Stimulated activated CD8-positive, alpha-beta memory T cell treated with anti-CD3 and anti-CD28 coated beads, Interleukin-7, amount 100 ng/mL, for 24 hours (primary cell): ENCODE data around the gene RPS24.

Experiments used
- DNase-seq: peaks from one replicate; pipeline ENCODE4 v3.0.0-alpha.2; 2020; ENCODE audit warnings: low read depth

Gene RPS24

DNA sequence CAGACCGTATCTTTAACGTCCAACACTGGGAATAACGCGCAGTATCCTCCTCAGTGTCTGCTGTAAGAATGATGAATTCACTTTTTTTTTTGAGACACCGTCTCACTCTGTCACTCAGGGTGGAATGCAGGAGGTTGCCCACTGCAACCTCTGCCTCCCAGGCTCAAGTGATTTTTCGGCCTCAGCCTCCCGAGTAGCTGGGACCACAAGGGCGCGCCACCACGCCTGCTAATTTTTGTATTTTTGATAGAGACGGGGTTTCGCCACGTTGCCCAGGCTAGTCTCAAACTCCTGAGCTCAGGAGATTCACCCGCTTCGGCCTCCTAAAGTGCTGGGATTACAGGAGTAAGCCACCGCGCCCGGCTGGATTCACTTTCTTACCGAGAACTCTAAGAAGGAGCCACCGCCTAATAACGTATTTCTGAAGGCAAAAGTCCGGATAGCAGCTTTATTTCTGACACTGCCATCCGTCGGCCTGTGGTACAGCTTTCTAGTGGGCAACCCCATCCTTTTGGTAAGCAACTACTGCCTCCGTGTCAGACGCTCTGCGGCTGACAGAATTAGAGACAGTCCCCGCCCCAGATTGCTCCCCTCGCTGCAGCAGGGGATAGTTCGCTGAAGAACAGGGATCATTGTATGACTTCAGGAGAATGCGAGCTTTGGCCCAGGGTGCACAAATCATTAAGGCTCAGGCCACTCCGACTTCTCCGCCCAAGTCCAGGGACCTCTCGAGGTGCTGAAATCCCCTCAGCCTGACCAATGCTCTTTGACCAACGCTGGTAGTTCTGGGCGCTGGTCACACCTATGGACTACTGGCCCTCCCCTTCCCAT lies 5.0 kb upstream of the RPS24 start:
- DNase-seq: no peak

DNA sequence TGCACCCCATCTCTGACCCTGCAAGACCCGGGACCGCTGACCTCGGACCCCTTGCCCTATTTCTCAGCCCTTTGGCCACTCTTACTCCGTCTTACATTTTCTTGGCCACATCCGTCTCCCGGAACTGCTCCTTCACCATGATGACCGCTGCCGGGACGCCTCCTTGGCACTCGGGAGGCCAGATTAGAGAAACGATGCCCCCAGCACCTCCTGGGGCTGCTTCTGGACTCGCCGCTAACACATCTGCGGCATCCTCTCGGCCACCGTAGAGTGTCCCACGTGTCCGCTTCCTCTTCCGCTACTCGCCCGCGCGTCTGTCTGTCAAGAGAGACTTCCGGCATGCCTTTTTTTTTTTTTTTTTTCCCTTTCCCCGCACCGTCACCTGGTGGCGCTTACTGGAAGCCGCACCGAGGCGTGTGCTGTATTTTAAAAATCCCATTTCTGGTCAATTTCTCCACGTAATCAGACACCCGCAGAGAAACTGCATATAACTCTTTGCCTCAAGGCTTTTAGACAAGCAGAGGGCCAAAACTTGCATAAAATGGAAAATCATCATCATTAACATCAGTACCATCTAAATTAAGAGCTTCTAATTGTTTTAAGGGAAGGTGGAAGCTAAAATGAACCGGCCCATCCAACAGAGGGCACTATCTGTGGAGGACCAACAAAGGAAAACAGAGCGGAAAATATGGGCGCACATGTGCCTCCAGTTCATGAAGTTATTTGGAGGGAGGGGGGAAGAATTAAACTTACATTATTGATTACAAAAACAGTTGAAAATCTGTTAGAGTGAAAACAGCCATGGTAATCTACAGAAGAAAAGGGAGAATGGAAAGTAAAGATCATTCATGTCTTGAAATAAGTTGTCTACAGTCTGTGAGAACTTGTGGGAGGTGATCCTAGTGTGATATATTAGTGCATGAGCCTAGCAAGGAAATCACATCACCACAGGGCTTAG lies 4.1 kb upstream of the RPS24 start, which contains the start of gene POLR3A:
TSS of gene POLR3A (minus strand) at position 247 of the 958 bp plus-strand sequence. CDS start at position 139, 108 bp downstream.
- peak; percentile 82 for DNase-seq

DNA sequence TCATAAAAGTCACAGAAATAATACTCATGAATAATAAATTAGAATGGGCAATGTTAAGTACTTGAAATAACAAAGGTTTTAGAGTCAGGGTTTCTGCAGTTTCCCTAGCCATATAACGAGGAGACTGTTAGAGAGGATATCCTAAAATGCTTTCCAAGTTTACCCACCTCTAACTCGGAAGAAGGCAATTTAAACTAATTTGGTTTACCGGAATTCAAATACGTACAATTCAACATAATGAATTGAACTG lies 351 bp upstream of the RPS24 start:
- no peak for DNase-seq

DNA sequence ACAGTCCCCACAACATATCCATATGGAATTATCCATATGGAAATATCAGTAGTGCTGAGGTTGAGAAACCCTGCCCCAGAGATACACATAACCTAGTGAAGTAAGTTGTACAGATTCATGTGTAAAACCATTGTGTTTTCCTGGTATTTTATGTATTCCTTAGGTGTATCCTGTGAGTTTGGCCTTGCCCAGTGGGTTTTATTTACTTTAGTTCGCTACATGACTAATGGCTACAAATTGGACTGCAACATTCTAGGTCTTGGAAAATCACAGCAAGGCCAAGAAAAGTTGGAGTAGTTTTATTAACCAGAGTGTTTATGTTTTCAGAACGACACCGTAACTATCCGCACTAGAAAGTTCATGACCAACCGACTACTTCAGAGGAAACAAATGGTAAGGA lies 1.4 kb downstream of the RPS24 start:
- DNase-seq: no peak

DNA sequence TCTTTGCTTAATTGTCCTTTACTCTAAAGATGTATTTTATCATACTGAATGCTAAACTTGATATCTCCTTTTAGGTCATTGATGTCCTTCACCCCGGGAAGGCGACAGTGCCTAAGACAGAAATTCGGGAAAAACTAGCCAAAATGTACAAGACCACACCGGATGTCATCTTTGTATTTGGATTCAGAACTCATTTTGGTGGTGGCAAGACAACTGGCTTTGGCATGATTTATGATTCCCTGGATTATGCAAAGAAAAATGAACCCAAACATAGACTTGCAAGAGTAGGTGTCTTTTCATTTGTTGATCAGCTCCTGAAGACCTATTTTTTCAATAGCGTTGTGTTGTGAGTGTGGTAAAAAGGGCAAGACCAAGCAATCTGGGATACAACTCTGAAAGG lies 1.8 kb downstream of the RPS24 start:
- DNase-seq: no peak

DNA sequence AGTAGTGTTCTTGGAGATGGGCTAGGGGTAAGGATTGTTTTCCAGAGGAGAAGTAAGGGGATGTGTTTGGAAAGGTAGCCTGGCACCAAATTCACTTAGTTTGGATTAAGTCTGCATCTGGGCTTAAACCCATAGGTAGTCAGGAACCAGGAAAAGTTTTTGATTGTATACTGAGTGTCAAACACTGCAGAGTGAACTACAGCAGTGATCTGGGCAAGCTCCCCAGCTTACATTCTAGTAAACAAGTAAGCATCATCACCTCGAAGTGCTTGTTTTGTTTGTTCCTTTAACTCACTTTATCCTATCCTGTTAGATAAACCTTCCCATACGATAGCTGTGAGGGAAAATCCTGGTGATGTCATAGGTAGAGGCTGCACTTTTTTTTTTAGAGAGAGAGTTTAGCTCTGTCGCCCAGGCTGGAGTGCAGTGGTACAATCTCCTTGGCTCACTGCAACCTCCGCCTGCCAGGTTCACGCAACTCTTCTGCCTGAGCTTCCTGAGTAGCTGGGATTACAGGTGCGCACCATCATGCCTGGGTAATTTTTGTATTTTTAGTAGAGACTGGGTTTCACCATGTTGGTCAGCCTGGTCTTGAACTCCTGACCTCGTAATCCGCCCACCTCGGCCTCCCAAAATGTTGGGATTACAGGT lies 2.4 kb downstream of the RPS24 start:
- DNase-seq: no peak

DNA sequence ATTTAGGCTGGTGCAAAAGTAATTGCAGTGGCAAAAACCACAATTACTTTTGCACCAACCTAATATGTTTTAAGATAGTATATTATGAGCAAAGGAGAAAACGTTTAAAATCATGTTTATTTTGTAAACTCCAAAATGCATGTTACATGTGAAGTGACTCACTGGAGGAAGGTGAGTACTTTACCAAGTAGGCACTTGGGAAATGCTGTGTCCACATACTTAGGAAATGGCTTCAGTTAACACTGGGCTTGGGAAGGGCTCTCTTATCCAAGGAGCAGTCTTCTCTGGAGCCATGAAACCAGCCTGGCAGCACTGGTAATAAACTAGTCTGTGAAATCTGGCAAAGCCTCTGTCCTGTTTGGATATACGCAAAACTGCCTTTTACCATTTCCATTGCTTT lies 4.4 kb downstream of the RPS24 start:
- DNase-seq: no peak

DNA sequence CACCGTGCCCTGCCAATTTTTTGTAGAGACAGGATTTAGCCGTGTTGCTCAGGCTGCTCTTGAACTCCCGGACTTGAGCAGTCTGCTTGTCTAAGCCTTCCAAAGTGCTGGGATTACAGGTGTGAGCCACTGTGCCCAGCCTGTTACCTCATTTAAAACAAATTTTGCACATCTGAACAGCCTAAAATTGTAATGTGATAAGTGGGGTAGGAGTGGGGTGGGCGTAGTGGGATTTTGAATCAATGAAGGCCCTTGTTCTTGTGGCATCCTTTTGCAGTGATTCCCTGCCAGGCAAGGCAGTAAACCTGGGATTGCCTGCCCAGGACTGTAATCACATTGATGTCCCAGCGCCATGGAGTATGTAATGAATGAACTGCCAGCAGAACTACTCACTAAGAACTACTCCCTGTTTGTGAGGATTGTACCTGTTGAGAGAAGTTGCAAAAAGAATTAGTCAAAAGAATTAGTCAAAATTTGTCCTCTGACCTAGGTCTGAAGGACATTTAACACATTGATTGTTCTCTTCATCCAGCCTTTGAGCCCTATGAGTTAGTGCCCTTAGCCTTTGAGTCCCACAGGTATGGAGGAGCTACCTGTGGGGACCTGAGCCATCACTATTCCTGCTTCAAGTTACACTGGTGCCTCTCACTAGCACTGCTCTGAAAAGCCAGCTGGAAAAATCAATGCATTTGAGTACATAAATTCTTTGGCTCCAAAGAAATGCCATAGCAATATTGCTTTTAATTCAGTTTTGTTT lies 5.3 kb downstream of the RPS24 start:
- DNase-seq: no peak

DNA sequence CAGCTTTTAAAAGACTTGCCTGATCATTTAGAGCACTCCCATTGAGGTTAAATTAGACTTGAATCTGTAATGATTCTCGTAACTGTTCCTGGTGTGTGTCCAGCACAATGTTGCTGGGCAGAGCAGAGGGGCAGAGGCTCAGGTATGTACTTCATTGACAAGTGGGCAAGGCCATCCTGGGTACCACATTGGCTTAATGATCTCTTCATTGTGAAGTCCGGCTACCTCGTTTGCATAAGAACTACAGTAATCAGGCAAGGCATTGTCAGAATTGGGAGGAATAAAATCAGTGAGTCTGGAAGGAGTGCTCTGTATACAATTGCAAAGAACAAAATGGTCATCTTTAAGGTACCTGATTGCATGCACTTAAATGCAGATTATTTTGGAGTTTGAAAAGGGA lies 6.1 kb downstream of the RPS24 start:
- DNase-seq: no peak

DNA sequence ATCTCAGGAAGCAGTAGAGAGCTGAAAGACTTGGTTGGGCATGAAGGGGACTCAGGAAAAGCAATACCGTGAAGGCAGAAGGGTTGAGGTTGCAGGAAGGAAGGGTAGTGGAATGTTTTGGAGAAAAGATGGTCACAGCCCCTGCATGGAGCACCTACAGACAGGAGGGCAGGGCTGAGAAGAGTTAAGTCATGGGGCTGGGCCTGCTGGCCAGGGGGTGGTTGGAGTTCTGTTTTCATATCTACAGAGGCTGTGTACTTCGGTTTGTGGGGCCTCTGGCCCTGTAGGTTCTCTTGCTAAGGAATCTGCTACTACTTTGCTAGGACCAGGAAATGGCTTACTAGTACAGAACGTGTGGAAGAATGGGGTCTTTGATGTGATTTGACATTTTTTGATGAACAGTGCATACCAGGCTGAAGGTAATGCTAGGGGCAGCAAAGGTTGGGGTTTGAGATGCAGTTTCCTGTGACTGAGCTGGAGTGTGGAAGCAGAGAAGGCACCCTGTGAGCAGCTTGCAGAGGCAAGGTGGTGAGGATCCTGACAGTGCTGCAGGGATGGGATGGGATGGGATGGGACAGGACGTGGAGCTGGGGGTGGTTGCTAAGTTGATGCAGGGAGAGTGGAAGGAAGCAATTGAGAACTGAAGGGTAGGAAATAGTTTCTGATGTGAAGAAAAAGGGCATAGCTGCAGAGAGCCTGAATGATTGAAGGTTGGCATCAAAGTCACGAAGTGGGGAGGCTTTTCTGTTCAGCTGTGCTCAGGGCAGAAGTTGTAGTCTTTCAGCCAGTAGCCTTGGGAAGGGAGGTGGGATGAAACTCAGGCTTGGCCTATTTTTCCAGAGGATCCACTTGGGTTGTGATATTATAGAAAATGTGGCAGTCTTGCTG lies 7.8 kb downstream of the RPS24 start:
- no peak for DNase-seq

DNA sequence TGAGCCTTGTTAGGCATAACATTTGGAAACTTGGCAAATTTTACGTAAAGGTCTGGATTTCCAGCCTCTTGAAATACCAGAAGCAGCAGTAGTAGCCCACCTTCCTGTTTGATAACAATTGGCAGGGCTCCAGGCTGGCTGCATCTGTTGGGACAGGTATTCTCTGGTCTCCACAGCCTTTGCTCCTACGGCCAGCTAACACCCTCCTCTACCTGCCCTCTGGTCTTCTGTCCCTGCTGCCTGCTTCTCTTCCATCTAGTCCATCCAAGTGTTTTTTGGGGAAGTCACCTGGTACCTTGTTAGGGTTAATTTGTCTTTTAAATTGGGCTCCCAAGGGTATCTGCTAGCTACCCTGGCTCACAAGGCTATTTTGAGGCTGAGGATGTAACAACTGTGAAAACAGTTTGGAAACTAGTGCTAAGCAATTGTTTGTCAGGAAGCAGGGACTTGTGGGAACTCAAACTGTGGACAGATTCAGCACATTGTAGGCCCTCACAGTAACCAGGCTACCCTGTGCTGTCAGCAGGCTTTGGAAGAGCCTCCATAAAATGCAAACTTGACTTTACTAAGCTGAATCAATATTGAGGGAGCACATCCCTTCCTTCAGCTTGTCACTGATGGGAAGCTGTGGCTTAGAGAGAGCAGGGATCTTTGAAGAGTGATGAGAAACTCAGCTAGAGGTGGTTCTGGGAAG lies 8.5 kb downstream of the RPS24 start:
- no peak for DNase-seq

DNA sequence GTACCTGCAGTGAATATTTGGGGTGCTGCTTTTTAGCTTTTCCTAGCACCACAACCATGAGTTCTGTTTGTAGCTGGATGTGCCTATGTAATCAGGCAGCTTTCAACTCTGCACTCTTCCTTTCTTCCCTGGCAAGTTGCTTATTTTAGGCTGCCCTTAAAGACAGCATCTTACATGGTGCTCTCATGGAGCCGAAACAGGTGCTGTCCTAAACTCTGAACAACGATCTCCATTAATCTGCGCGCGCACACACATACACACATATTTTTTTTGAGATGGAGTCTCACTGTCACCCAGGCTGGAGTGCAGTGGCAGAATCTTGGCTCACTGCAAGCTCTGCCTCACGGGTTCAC lies 9.1 kb downstream of the RPS24 start:
- no peak for DNase-seq

DNA sequence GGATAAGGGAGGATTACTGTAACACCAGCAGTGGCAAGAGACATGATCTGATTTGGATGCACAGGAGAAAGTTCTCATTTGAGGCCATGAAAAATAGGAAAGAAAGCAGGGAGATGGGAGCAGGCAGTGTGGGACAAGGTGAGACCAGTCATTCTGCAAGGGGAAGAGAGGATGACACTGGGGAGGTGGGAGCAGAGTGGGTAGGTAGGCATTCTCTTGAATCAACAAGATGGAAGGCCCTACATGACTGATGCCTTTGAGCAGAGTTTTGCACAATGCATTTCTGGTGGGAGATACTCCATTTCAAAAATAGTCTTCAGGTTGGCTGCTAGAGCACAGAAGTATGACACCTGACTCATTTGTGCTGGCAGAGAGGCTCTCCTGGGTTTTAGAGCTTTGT lies 10.5 kb downstream of the RPS24 start:
- no peak for DNase-seq

DNA sequence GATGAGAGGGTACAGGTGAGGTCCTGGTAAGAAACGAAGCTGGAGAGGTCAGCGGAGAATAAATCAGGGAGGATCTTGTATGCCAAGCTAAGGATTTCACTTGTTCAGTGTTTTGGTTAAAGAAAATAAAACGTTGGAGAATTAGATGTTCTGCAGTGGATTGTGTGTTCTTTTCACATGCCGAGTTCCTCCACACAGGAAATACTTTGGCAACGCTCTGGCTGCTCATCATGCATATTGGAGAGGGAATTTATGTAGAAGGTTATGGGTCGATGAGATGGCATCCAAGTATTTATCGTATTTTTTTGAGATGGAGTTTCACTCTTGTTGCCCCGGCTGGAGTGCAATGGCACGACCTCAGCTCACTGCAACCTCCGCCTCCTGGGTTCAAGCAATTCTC lies 11.0 kb downstream of the RPS24 start:
- DNase-seq: no peak

DNA sequence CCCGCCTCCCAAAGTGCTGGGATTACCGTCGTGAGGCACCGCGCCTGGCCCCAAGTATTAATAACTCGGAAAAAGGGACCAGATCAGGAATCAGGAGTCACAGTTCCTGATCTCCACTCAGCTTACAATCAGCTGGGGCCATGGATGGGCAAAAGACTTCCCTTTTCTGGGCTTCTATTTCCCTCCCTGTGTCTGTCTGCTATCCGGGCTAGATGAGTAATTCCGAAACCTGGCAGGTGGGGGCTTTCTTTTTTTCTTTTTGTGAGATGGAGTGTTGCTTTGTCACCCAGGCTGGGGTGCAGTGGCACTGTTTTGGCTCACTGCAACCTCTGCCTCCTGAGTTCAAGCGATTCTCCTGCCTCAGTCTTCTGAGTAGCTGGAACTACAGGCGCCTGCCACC lies 11.6 kb downstream of the RPS24 start:
- DNase-seq: no peak

DNA sequence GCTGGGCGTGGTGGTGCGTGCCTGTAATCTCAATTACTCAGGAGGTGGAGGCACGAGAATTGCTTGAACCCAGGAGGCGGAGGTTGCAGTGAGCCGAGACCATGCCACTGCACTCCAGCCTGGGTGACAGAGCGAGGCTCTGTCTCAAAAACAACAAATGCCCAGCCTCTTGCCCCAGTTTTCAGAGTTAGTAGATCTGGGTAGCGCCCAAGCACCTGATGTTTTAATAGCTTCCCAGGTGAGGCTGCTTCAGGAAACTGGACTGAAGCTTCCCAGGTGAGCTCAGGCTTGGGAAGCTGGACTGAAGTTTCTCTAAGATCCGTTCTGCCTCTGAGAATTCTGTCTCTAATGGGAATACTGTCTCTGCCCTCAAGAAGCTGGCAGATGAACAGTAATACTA lies 12.2 kb downstream of the RPS24 start:
- no peak for DNase-seq

DNA sequence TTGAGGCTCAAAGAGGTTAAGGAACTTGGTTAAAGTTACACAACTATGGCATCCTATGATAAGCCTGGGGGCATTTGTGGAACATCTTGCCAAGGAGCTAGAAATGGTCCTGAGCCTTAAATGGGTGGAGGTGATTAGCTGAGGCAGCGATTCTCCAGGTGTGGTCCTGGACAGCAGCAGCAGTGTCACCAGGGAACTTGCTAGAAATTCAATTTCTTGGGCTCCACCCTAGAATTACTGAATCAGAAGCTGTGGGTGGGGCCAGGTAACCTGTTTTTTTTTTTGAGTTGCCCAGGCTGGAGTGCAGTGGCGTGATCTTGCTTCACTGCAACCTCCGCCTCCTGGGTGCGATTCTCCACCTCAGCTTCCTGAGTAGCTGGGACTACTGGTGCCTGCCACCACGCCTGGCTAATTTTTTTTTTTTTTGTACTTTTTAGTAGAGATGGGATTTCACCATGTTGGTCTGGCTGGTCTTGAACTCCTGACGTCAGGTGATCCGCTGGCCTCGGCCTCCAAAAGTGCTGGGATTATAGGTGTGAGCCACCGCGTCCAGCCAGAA lies 13.1 kb downstream of the RPS24 start:
- no peak for DNase-seq

DNA sequence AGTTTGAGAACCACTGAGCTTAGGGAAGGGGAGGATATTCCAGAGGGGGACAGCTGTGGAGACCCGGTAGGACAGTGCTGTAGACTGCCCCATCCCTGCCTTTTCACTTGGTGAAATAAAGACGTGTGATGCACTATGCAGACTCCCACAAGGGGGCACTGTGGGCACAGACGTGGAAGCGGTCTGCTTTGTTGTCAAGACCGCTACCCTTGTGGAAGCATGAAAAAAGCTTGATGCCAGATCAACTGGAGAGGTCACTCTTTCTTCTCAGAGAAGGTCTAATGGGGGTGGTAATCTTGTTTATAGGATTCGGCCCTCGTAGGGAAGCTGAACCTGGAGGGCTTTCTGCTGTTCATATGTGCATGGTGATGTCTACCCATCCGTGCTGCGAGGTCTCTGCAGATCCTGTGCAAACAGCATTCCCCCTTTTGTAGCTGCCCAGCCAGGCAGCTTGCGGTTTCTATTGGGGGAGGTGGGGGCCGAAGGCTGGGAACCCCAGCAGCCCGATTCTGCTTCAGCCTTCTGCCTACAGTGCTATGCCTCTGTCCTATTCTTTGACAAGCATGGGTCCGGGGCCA lies 13.7 kb downstream of the RPS24 start:
- peak; percentile 78 for DNase-seq

DNA sequence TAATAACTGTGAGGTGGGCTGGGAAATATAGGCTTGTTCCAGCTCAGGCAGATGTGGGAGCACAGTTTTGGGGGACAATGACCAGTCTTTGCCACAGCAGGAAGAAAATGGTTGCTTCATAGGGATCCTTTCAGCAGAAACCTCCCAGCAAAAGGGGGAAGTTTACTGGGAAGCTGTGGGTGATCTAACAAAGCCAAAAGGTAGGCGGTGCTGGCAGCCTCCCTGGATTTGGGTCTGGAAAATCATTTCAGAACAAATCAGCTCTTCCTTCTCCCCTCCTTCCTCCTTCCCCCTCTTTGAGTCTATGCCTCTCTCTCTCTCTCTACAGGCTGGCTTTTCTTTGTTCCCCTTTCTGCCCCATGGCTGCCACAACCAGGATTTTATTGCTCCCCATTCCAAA lies 16.2 kb downstream of the RPS24 start:
- no peak for DNase-seq
